GM18867 (cell line): ENCODE data around the gene C16orf86.
A peak's percentile ranks its signal among the peaks of the same experiment; 100 is the strongest.

ENCODE experiments used
- ATAC-seq: cut with Tn5 transposase; IDR thresholded peaks from one replicate; pipeline ENCODE4 v1.9.1; 2021; ENCODE audit warnings: mild to moderate bottlenecking, moderate library complexity; ENCODE audit not compliant: unreplicated experiment

The C16orf86 gene

DNA sequence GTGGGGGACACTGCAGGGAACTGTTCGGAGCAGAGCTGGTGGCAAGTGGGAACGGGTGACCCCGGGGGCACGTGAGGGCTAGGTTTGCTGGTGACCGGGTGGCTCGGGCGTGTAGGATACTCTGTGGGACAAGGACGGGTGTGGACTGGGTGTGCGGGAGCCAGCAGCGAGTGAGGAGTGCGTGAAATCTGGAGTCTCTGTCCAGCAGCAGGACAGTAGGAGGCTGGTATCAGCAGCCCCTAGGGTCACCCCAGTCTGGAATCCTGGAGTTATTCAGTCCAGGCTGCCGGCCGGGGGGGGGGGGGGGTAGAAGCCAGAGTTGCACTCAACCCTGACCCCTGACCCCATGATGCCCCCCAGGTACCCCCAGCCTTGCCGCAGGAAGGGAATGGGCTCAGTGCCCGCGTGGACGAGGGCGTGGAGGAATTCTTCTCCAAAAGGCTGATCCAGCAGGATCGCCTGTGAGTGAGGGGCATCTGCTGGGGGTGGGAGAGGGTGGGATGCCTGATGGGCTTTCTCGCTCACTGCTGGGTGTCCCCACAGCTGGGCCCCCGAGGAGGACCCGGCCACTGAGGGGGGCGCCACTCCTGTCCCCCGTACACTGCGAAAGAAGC lies 12.7 kb upstream of the C16orf86 start:
- no peak for ATAC-seq

DNA sequence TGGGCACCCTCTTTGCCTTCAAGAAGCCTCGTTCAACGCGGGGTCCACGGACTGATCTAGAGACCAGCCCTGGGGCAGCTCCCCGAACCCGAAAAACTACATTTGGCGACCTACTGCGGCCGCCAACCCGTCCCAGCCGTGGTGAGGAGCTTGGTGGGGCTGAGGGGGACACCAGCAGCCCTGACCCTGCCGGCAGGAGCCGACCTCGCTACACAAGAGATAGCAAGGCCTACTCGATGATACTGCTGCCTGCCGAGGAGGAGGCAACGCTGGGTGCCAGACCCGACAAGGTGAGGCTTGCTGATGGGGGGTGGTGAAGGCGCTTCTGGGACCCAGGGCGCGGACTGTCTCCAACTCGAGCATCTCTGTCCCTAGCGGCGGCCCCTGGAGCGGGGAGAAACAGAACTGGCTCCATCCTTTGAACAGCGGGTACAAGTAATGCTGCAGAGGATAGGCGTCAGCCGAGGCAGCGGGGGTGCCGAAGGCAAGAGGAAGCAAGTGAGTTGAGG lies 12.2 kb upstream of the C16orf86 start:
- no peak for ATAC-seq

DNA sequence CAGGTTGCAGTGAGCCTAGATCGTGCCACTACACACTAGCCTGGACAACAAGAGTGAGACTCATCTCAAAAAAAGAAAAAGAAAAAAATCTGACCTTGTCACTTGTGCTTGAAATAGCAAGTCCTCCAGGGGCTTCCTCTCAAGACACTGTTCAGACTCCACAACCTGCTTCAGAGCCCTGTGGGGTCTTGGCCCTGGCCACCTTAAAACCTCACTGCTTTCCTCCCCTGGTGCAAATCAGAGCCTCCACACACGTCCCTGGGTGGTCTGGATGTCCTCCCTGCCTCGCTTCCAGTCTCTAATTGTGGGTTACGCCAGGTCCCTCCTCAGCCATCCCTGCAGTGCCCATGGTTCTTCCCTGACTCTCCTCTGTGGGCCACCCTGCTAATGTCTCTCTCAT lies 11.3 kb upstream of the C16orf86 start:
- ATAC-seq: no peak

DNA sequence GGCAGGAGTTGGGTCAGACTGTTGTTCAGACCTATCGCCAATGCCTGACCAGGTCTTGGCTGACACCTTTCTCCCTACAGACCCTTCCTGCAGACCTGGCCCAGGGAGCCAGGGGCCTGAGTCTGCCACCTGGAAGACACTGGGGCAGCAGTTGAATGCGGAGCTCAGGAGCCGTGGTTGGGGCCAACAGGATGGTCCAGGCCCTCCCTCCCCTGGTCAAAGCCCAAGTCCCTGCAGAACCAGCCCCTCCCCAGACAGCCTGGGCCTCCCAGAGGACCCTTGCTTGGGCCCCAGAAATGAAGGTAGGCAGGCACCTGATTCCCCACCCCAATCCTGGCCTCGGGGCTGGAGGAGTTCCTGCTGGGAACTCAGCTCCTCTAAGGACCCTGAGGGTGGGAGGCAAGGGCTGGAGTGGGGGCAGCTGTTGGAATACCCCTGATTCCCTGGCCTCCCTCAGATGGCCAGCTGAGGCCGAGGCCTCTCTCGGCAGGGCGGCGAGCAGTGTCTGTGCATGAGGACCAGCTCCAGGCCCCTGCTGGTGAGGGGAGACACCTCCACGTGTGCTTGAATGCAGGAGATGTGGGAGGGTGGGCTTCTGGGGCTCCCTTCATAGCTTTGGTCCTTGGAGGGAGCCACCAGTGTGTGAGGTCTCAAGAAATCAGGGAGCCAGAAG lies 10.1 kb upstream of the C16orf86 start:
- ATAC-seq: no peak

DNA sequence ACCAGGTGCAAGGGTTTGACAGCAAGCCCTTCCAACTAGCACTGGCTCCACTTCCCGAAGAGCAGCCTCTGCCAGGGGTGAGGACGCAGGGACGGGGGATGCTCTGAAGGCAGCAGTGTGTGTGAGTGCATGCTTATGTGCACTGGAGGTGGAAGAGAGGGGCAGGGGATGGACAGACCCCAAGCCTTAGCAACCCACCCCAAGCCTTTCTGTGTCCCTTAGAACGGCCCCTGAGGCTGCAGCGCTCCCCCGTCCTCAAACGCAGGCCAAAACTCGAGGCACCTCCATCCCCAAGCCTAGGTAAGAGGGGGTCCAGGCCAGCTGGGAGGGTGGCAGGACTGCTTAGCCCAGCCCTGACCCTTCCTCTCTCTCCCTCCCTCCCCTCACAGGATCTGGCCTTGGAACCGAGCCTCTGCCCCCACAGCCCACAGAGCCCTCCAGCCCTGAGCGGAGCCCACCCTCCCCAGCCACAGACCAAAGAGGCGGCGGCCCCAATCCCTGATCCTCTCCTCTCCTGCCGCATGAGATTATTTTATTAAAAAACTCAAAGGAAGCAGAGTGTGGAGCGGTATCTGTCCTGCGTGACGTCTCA lies 9.5 kb upstream of the C16orf86 start:
- ATAC-seq: no peak

DNA sequence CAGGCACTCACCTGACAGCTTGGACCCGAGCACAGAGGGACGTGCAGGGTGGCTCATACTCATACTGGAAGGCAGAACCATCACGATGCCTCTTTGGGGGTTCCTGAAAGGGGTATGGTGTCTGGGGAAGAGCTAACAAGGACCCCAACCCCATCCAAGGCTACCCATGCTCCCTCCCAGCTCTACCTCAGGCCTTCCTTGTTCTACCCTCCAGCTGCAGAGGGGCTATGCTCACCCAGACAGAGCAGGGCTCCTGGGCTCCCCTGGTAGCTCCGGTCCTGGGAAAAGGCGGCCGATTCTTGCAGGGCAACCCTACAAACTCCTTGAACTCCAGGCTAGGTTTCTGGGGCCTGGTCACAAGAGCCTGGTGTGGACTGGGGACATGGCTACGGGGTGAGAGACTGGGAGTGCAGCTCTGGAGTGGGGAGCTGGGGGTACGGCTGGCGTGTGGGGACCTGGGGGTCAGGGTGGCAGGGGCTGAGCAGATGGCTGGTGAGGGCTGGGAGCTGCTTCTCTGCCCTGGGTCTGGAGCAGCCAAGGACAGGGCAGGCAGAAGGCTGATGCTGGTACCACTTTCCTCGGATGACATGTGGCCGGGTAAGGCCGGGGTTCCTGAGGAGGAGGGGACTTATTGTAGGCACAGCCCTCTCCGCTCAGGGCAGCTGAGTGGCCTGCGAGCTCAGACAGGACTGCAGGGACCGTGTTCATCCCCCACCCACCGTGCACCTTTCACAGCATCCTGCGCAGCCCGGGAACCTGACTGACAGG lies 8.7 kb upstream of the C16orf86 start:
- ATAC-seq: no peak

DNA sequence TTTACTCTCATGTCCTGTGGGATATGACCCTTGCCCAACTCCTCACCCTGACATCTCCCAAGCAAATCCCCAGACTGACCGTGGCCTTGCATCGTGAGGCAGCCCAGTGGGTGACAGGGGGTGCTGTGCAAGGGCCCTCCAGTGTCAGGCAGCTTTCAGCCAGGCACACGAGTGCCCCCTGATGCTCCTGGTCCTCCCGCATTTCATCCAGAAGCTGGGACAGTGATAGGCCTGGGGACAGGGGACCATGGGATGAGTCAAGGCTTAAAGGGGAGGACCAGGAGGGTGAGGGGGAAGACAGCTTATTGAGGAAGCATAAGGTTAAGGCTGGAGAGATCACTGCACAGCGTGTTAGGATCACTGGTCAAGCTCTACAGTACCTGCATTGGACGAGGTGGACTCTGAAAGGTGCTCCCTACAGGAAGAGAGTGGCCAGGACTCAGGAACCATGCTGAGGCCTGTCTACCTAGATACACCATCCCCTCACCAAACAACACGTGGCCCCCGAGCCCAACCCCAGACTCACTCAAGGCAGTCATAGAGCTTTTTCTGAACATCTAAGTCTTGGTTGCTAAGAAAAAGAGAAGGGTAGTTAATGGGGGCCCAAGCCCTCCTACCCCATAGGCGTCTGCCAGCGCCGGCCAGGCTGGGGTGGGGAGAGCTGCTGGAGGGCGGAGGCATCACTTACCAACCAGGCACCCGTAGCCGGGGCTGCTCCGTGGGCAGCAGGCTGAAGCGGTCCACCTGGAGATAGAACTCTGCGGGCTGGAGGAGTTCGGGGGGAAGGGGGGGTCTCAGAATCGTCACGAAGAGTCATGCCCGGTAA lies 7.6 kb upstream of the C16orf86 start:
- no peak for ATAC-seq

DNA sequence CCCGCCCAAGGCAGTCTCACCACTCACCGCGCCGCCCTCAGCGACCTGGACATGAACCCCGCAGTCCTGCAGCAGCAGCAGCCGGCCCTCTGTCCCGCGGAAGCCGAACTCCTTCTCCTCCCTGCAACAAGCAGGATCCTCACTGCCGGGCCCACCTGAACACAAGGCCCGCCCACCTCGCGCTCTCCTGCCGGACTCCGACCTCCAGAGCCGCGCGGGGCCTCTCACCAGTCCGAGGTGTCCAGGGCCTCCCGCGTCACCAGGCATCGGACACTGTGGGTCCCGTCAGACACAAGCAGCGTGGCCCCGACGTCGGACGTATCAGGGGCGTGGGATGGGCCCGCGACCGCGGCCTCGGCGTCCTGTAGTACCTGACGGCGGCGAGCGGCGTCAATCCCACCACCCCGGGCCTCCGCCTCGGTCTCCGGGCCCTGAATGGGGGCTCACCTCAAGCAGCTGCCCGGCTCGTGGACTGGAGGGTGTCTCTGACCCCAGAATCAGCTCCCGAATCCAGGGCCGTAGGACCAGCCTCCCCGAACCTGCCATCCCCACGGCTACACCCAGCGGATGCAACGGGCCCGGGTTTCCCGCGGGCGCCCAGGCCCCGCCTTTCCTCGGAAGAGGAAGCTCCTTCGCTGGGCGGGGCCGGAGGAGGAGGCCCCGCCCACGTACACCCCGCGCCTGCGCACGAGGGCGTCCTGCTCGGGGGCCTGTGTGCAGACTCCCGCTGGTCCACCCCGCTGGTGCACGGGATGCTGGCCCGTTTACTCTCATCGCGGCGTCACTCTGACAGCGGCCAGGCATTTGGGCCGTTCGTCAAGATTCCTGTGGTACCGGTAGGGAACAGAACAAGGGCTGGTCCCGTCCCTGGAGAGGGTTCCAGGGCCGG lies 6.7 kb upstream of the C16orf86 start, which contains the start of gene ACD:
TSS of gene ACD (minus strand) at position 586 of the 889 bp plus-strand sequence. CDS start at position 546, 40 bp downstream.
- ATAC-seq: peak; percentile 61

DNA sequence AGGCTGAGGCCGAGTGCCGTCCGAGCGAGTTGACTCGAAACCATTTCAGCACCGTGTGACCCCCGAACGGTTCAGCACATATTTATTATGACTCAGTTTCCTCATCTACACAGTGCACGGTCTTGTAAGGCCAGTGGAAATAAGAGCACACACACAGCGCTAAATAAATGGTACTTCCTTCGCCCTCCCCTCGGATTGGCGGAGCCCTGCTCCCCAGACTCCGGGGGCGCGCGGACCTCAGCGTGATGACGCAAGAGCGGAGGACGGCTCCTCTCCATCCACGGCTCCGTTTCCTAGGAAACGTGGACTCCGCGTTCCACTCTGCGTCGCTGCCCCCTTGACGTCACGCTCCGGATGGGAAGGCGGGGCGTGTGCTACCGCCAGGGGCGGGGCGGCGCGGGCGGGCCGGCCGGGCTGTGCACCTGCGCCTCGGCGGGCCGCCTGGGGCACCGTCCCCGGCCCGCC lies 6.0 kb upstream of the C16orf86 start, which contains the start of gene PARD6A:
TSS of gene PARD6A (plus strand) at position 397 of the 465 bp plus-strand sequence. CDS start 79 bp downstream, outside the sequence.
- peak; percentile 70 for ATAC-seq

DNA sequence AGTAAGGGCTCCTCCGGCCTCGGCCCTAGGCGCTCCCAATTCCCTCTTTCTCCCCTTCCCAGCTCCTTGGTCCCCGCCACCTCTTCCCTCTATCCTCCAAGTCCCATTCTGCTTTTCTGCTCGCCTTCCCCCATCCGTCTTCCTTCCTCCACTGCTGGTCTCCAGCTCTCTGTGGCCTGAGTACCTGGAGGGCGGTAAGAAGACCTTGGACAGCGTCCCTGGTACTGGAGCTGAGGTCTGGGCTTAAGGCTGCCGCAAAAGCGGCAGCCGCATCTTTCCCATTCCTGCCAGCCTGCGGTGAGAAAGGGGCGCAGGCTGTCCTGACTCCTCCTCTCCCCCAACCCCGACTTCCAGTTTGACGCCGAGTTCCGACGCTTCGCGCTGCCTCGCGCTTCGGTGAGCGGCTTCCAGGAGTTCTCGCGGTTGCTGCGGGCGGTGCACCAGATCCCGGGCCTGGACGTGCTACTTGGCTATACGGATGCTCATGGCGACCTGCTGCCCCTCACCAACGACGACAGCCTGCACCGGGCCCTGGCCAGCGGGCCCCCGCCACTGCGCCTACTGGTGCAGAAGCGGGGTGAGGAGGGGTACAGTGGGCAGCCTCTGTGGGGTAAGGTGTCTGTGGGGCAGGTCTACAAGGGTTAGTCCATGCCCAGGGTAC lies 5.4 kb upstream of the C16orf86 start:
- peak; percentile 0 for ATAC-seq

DNA sequence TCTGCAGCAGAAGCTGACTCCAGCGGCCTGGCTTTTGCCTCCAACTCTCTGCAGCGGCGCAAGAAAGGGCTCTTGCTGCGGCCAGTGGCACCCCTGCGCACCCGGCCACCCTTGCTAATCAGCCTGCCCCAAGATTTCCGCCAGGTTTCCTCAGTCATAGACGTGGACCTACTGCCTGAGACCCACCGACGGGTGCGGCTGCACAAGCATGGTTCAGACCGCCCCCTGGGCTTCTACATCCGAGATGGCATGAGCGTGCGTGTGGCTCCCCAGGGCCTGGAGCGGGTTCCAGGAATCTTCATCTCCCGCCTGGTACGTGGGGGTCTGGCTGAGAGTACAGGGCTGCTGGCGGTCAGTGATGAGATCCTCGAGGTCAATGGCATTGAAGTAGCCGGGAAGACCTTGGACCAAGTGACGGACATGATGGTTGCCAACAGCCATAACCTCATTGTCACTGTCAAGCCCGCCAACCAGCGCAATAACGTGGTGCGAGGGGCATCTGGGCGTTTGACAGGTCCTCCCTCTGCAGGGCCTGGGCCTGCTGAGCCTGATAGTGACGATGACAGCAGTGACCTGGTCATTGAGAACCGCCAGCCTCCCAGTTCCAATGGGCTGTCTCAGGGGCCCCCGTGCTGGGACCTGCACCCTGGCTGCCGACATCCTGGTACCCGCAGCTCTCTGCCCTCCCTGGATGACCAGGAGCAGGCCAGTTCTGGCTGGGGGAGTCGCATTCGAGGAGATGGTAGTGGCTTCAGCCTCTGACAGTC lies 4.5 kb upstream of the C16orf86 start:
- no peak for ATAC-seq

DNA sequence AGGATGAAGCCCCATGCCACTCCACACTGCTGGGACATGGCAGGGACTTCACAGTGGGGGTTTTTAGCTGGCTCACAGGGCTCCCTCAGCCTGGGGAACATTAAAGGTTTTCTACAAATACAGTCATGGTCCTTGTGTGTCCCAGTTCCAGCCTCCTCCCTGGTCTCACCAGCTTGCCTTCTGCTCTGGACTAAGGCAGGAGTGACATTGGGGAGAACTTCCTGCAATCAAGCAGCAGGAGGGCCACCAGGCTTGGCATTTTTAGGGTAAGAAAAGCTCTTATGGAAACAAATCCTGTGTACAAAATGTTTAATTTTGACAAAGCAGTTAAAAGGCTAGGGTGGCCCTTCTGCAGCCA lies 4.0 kb upstream of the C16orf86 start:
- ATAC-seq: no peak

DNA sequence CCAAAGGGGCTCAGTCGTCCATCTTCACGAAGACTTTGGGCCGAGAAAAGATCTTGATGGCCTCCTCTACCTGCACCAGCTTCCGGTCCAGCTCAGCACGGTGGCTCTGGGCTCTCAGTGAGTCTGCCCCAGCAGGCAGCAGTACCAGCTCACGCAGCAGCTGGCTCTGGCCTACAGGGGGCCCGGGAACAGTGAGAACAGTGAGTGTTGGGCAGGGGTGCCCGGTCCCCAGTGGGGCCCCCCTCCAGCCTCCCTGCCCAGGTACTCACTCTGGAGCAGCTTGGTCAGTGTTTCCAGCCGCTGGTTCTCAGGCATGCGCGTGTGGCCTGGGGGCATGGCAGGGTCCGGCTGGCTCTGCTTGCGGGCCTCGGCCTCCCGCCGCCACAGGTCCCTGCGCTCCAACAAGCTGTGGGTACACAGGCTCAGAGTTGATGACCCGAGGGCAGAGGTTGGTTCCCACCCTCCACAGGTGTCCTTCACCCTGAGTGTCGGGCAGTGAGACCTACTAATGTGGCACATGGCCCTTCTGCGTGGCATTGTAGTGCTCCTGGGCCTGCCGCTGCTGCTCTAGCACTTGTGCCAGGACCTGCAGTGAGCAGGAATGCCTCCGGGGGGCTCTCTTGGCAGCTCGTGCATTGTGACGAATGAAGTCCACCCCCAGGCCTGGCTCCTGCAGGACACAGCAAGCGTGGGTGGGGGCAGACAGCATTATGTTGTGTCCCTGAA lies 3.3 kb upstream of the C16orf86 start:
- no peak for ATAC-seq

DNA sequence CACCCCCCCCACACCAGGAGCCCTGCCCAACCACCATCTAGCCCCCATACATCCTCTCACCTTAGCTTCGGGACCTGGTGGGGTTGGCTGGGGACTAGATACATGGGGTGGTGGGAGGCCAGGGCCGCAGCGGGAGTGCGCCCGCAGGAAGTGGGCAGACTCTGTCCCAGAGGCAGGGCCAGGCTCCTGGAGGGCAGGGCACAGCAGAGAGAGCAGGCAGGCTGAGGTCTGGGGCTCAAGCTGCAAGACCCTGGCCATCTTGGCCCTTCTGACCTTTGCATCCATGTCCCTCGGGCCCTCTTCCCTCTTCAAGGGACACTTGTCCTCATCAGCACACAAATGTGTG lies 2.8 kb upstream of the C16orf86 start:
- ATAC-seq: no peak

DNA sequence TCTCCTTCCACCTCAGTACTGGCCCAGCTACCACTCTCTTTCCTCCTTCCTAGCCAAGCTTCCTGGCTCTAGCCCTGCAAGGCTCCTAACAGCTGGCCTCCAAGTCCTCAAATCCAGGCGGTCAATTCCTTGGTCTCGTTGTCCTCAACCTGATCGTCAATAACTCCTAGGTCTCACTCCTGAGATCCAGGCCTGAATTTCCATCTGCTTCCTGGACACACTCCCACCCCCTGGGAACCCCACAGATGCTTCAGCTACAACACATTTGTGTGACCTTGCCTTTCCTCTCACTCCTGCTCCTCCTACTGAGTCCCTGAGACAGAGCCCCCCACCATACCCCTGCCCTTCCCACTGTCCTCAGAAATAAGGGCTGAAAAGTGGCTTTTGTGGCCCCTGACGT lies 2.4 kb upstream of the C16orf86 start:
- ATAC-seq: no peak

DNA sequence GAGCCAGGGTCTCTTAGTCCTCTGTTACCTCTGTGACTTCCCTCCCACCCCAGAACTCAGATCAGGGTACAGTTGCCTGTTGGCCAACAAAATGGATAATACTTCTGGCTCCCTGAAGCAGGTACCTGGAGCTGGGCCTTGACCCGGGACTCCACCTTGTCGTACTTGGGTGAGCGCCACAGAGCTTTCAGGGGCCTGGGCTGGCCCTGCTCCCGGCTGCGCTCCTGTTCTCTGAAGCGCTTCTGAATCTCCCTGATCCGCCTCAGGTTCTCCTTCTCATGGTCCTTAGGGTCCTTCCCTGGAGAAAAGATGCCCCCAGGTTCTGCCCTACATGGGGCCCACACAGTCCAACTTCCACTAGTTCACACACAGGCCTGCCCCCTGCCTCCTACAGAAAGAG lies 1.7 kb upstream of the C16orf86 start:
- no peak for ATAC-seq

DNA sequence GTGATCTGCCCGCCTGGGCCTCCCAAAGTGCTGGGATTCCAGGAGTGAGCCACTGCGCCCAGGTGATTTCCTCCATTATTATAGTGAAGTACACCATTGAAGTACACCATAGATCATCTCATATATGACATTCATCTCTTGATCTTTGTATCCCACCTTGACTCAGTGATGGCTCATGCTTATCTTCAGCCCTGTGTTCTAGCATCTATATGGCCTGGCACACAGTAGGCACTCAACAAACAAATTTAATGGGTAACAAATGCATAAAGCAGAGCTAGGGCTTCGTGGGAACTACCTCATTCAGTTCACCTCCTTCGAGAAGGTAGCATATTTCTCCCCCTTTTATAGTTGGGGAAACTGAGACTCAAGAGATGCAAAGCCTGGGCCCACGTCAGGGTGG lies 1.0 kb upstream of the C16orf86 start:
- ATAC-seq: no peak
